PC-9 (cell line): ENCODE data around the gene GPATCH4. TPM values are rescaled to one million over a fixed set of nuclear protein-coding genes. Genes with fewer than 3 reads are reported as not detected.

Experiments
- BruUV-seq: library from RNA; stranded (reverse); fragments of 400-500 nt; replicated peaks from 2 replicates; lab custom pipeline; 2021; lab: Mats Ljungman, UMichigan
- CTCF ChIA-PET: fragments of 300-600 bp; sonication (Branson Sonifier 250); formaldehyde crosslinking; loops from one replicate; lab custom pipeline; 2022; ENCODE audit warnings: antibody characterized with exemption; lab: Charles Lee
- POLR2A ChIA-PET: fragments of 300-600 bp; sonication (Branson Sonifier 250); formaldehyde crosslinking; loops from one replicate; lab custom pipeline; 2022; ENCODE audit warnings: antibody characterized with exemption; ENCODE audit not compliant: unreplicated experiment; lab: Charles Lee
- DNase-seq, 2 experiments: peaks; one replicate each; pipeline versions ENCODE4 v3.0.0 to v3.0.0-alpha.2; 2015 to 2022; ENCODE audit warnings: mixed read lengths in 1 of 2
- H2AFZ ChIP-seq: fragments of 200-600 bp; sonication (generic); 2 replicates; pipeline ENCODE4 v1.8.1; 2017; ENCODE audit warnings: antibody characterized with exemption
- H3F3A ChIP-seq: fragments of 200-600 bp; sonication (generic); 2 replicates; pipeline ENCODE4 v1.8.1; 2017; ENCODE audit warnings: antibody characterized with exemption, mild to moderate bottlenecking, low read depth; ENCODE audit not compliant: insufficient read depth
- H3K27ac ChIP-seq: fragments of 200-600 bp; sonication (generic); 2 replicates; pipeline ENCODE4 v1.6.1; 2016; ENCODE audit warnings: mixed run types
- H3K27me3 ChIP-seq: fragments of 200-600 bp; sonication (generic); 2 replicates; pipeline ENCODE4 v1.6.1; 2016; ENCODE audit warnings: low read depth, mixed run types; ENCODE audit not compliant: insufficient read depth
- H3K36me3 ChIP-seq: fragments of 200-600 bp; sonication (generic); 2 replicates; pipeline ENCODE4 v1.6.1; 2016; ENCODE audit warnings: low read depth, mixed run types
- H3K4me1 ChIP-seq: fragments of 200-600 bp; sonication (generic); replicated peaks from 2 replicates; pipeline ENCODE4 v1.6.1; 2016; ENCODE audit warnings: mixed run types; ENCODE audit not compliant: insufficient read depth
- H3K4me2 ChIP-seq: fragments of 200-600 bp; sonication (generic); 2 replicates; pipeline ENCODE4 v1.6.1; 2017; ENCODE audit warnings: mixed run types
- H3K4me3 ChIP-seq: fragments of 200-600 bp; sonication (generic); 2 replicates; pipeline ENCODE4 v1.6.1; 2016; ENCODE audit warnings: mixed run types
- H3K79me2 ChIP-seq: fragments of 200-600 bp; sonication (generic); 2 replicates; pipeline ENCODE4 v1.6.1; 2017; ENCODE audit warnings: low read depth, mixed run types
- H3K9me2 ChIP-seq: fragments of 200-600 bp; sonication (generic); 2 replicates; pipeline ENCODE4 v1.8.1; 2017; ENCODE audit warnings: mild to moderate bottlenecking; ENCODE audit not compliant: insufficient read depth
- H3K9me3 ChIP-seq: fragments of 200-600 bp; sonication (generic); 2 replicates; pipeline ENCODE4 v1.8.1; 2016; ENCODE audit warnings: low read depth; ENCODE audit not compliant: insufficient read depth
- H4K20me1 ChIP-seq: fragments of 200-600 bp; sonication (generic); 2 replicates; pipeline ENCODE4 v1.8.1; 2017; ENCODE audit not compliant: insufficient read depth
- EZH2 ChIP-seq: fragments of 200-600 bp; sonication (generic); IDR thresholded peaks from 2 replicates; pipeline ENCODE4 v1.8.0; 2017; ENCODE audit warnings: antibody characterized with exemption, low read depth
- intact Hi-C: fragments of 100-400 bp; cut with micrococcal nuclease; formaldehyde crosslinking; loops from one replicate; pipeline ENCODE4 v1.10.0; 2022; ENCODE audit not compliant: unreplicated experiment
- total RNA-seq: library from RNA; stranded (reverse); gene quantifications from 2 replicates; pipeline ENCODE4 v1.2.3, GENCODE V29; 2021
- TF ChIP-seq, protein P1 (sequence below): fragments of 200-600 bp; sonication (generic); conservative IDR thresholded peaks from 2 replicates; pipeline ENCODE4 v1.6.1; 2017; ENCODE audit warnings: mixed run types, antibody characterized with exemption, mild to moderate bottlenecking, moderate library complexity

The GPATCH4 gene
- total RNA-seq, 1 experiment from 2014 or later = 17.5 TPM

GRCh38 chr1:156648496-156648895, 47.2 kb upstream of the GPATCH4 start:
- H3K9me3 ChIP-seq = no peaks in the 10 kb centered on the region
- intact Hi-C loops = no loop called here
- H2AFZ ChIP-seq = no peak overlapping the region
- H3K79me2 ChIP-seq = peaks cover 7% of the 10 kb centered on the region; the same call in 1 of the 2 replicates
- H3K36me3 ChIP-seq = peaks cover 24% of the 10 kb centered on the region
- no peaks in the 10 kb centered on the region for H3K9me2 ChIP-seq
- no peak overlapping the region for H3K4me2 ChIP-seq
- no peak overlapping the region for H3K27ac ChIP-seq
- H3K4me1 ChIP-seq = no peaks in the 10 kb centered on the region
- no TSS peak for BruUV-seq
- H4K20me1 ChIP-seq = peaks cover 98% of the 10 kb centered on the region
- DNase-seq = no peak
- POLR2A ChIA-PET = no interaction called here
- no peaks in the 10 kb centered on the region for H3K27me3 ChIP-seq
- peaks cover 43% of the 10 kb centered on the region; the same call in 1 of the 2 replicates for H3F3A ChIP-seq
- CTCF ChIA-PET = no interaction called here
- no peak overlapping the region for H3K4me3 ChIP-seq
- TF ChIP-seq, protein P1, sequence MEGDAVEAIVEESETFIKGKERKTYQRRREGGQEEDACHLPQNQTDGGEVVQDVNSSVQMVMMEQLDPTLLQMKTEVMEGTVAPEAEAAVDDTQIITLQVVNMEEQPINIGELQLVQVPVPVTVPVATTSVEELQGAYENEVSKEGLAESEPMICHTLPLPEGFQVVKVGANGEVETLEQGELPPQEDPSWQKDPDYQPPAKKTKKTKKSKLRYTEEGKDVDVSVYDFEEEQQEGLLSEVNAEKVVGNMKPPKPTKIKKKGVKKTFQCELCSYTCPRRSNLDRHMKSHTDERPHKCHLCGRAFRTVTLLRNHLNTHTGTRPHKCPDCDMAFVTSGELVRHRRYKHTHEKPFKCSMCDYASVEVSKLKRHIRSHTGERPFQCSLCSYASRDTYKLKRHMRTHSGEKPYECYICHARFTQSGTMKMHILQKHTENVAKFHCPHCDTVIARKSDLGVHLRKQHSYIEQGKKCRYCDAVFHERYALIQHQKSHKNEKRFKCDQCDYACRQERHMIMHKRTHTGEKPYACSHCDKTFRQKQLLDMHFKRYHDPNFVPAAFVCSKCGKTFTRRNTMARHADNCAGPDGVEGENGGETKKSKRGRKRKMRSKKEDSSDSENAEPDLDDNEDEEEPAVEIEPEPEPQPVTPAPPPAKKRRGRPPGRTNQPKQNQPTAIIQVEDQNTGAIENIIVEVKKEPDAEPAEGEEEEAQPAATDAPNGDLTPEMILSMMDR = no peak
- TF ChIP-seq EZH2 = no peak

DNA sequence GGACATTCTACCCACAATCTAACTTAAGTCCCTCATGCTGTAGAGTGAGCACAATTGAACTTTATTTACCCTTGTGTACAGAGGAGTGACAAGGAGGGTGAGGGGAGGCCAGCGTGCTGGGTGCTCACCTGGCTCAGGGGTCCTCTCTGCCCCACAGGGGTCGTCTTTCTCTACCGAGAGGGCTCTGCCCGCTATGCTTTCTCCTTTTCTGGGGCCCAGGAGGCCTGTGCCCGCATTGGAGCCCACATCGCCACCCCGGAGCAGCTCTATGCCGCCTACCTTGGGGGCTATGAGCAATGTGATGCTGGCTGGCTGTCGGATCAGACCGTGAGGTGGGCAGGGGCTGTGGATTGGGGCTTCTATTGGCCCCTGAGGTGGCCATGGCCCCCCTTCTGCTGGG, 46.1 kb upstream of the GPATCH4 start:
- no peaks in the 10 kb centered on the region for H3K27me3 ChIP-seq
- intact Hi-C loops = no loop called here
- POLR2A ChIA-PET = no interaction called here

DNA sequence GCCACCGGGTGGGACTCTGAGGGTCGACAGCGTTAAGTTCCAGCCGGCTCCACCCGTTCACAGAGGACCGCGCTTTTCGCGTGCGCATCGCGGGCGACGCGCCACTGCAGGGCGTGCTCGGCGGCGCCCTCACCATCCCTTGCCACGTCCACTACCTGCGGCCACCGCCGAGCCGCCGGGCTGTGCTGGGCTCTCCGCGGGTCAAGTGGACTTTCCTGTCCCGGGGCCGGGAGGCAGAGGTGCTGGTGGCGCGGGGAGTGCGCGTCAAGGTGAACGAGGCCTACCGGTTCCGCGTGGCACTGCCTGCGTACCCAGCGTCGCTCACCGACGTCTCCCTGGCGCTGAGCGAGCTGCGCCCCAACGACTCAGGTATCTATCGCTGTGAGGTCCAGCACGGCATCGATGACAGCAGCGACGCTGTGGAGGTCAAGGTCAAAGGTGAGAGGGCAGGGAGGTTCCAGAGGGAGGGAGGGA, 45.5 kb upstream of the GPATCH4 start:
- intact Hi-C loops = no loop called here
- no peaks in the 10 kb centered on the region for H3K9me3 ChIP-seq
- no peaks in the 10 kb centered on the region for H3K9me2 ChIP-seq
- H3F3A ChIP-seq = peaks cover 45% of the 10 kb centered on the region; the same call in 1 of the 2 replicates
- ChIA-PET CTCF (no interaction called here), POLR2A (no interaction called here)
- no peak overlapping the region for H2AFZ ChIP-seq
- H3K79me2 ChIP-seq = no peaks in the 10 kb centered on the region
- TF ChIP-seq, protein P1 = no peak
- TF ChIP-seq EZH2 = no peak
- no peak overlapping the region for H3K27ac ChIP-seq
- H3K36me3 ChIP-seq = peaks cover 23% of the 10 kb centered on the region
- H3K4me2 ChIP-seq = no peak overlapping the region
- BruUV-seq = no TSS peak
- H4K20me1 ChIP-seq = peaks cover 96% of the 10 kb centered on the region
- no peak for DNase-seq
- no peaks in the 10 kb centered on the region for H3K27me3 ChIP-seq
- no peaks in the 10 kb centered on the region for H3K4me1 ChIP-seq
- H3K4me3 ChIP-seq = no peak overlapping the region

More for the DNA sequence above, 46.1 kb upstream of the GPATCH4 start:
- TF ChIP-seq EZH2 = no peak
- TF ChIP-seq, protein P1 = no peak
- CTCF ChIA-PET = no interaction called here
- H3K9me2 ChIP-seq = no peaks in the 10 kb centered on the region
- H3K4me2 ChIP-seq = no peak overlapping the region
- H3K79me2 ChIP-seq = no peaks in the 10 kb centered on the region
- no TSS peak for BruUV-seq
- H3K27ac ChIP-seq = no peak overlapping the region
- DNase-seq = no peak
- H3K4me3 ChIP-seq = no peak overlapping the region
- H3K9me3 ChIP-seq = no peaks in the 10 kb centered on the region
- peaks cover 23% of the 10 kb centered on the region for H3K36me3 ChIP-seq
- no peak overlapping the region for H2AFZ ChIP-seq
- H3F3A ChIP-seq = peaks cover 45% of the 10 kb centered on the region; the same call in 1 of the 2 replicates
- H3K4me1 ChIP-seq = no peaks in the 10 kb centered on the region
- peaks cover 98% of the 10 kb centered on the region for H4K20me1 ChIP-seq
